HG03139 (cell line): ENCODE results near the gene WDR33.

ENCODE experiments used
- ATAC-seq: cut with Tn5 transposase; IDR thresholded peaks from one replicate; pipeline ENCODE4 v1.9.1; 2021; ENCODE audit not compliant: unreplicated experiment

WDR33 gene

GRCh38 chr2:127698553-127699355 is 112.2 kb downstream of the WDR33 start:
- ATAC-seq: no peak

DNA sequence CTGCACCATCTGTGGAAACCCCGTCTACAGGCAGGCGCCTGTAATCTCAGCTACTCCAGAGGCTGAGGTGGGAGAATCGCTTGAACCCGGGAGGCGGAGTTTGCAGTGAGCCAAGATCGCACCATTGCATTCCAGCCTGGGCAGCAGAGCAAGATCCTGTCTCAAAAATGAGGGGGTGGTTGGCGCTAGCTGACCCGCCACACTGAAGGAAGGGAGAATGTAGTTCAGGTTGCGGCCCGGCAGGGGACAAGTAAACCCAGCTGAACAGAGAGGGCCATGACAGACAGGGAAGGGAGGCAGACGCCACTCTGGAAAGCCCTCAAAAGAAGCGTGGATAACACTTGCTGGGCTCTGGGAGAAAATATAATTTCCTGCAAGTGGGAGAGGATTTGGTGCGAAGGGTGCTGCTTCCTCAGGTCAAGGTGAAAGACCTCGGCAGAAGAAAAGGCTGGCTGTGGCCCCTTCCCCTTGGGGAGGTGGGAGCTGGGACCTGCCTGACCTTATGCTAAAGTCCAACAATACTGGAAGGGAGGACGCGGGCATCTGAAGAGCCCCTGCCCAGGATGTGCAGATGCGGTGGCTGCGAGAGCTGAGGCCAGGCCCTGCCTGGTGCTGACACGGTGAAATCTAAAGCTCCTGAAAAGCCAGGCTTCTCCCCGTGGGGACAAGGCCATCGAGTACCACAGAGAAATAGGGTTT is 113.3 kb downstream of the WDR33 start:
- ATAC-seq: no peak

DNA sequence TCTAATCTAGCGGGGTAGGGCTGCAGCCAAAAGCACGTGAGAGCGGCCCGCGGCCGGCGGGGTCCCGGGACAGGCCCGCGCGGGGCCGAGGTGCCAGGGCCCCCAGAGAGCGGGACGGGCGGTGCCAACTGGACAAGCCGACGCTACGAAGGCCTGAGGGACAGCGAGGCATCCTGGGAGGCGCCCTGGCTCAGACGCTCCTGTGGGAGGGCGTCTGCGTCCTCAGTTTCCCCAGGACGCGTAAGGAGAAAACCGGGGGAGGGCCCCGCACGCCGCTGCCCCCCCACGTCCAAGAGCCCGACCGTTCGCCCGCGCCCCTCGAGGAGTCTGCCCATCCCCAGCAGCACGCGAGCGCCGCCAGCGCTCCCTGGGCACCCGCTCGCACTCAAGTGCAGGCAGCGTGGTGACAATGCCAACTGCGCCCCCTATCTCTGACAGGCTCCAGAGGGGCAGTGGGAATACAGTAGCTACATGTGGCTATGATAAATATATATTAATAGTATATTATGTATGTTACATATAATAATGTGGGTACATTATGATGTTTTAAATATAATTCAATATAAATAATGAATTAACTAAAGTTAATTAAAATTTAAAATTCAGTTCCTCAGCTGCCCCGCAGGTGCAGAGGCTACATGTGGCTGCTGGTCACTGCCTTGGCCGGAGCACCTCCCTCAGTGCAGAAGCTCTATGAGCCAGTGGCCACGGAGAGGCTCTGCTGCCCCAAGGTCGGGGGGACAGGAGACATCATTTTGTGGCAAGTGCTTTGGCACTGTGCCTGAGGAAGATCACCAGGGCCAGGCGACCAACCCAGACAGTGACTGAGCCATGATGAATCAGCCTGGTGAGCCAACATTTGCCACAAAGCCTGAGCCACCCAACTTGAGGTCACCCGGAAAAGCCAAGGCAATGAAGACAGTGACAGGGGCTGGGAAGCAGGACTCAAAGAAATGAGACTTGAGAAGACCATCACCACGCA is 115.2 kb downstream of the WDR33 start:
- no peak for ATAC-seq

DNA sequence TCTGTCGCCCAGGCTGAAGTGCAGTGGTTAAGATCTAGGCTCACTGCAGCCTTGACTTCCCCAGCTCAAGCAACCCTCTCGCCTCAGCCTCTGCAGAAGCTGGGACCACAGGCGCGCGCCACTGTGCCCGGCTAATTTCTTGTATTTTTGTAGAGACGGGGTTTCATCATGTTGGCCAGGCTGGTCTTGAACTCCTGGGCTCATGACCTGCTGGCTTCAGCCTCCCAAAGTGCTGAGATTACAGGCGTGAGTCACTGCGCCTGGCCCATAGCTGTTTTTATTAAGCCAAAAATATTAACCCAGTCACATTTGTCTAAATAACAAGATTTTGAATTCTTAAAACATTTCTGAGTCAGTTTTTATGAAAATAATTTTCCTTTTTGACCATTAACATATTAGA is 116.0 kb downstream of the WDR33 start:
- no peak for ATAC-seq

- ATAC-seq: no peak
Measured at GRCh38 chr2:127690696-127691095, 120.3 kb downstream of the WDR33 start.

DNA sequence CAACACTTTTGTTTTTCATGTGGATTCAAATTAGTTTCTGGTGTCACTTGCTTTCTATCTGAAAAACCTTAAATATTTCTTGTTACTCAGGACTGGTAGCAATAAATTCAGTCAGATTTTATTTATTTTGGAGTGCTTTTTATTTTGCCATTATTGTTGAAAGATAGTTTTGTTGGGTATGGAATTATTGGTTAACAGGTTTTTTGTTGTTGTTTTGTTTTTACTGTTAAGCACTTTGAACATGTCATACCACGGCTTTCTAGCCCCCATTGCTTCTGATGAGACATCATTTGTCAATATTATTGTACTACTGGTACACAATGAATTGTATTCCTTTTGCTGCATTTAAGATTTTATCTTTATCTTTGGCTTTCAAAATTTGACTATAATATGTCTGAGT is 122.6 kb downstream of the WDR33 start:
- ATAC-seq: no peak

GRCh38 chr2:127685410-127686080 is 125.4 kb downstream of the WDR33 start:
- no peak for ATAC-seq

DNA sequence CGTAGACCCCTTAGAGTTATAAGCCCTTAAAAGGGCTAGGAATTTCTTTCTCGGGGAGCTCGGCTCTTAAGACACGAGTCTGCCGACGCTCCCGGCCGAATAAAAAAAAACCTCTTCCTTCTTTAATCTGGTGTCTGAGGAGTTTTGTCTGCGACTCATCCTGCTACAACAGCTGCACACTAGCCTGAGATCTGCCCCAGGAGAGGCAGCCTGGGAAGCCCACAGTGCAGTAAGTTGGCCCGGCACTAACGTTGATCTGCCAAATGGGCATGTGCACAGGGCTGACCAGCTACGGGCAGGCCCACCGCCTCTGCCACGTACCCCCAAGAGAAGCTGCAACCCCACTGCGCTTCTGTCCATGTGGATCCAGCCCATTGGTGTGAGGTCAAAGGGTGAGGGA is 127.2 kb downstream of the WDR33 start:
- ATAC-seq: no peak

GRCh38 chr2:127683056-127683455 is 127.9 kb downstream of the WDR33 start:
- no peak for ATAC-seq

DNA sequence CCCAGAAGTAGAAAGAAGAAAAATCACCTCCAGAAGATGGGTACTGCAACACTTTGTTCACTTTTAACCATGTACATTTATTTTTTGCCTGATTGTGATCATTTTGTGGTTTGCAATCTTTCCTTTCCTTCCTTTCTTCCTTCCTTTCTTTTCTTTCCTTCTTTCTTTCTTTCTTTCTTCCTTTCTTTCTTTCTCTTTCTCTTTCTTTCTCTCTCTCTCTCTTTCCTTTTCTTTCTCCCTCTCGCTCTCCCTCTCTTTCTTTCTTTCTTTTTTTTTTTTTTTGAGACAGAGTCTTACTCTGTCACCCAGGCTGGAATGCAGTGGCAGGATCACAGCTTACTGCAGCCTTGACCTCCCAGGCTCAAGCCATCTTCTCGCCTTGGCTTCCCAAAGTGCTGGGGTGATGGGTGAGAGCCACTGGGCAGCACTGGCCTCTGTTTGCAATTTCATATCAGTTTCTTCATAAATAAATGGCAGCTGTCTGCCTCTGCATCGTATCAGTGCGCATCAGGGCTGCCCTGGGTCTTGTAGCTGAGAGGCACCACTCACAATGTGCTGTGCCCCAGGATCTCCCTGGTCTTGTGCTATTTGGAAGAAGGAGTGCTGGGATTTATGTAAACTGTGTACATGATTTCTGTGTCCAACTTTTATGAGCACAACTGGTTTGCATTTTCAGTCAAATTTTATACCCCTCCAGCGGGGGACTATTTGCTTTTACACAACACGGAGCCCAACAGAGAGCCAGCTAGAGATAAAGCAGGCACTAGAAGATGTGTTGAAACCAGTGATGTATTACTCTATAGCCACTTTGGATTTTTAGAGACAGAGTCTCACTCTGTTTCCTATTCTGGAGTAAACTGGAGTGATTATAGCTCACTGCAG is 128.8 kb downstream of the WDR33 start:
- no peak for ATAC-seq

- no peak for ATAC-seq
Measured at GRCh38 chr2:127681288-127681804, 129.6 kb downstream of the WDR33 start.

- ATAC-seq: no peak
Measured at GRCh38 chr2:127680706-127681287, 130.2 kb downstream of the WDR33 start.

- ATAC-seq: no peak
Measured at GRCh38 chr2:127679680-127680361, 131.2 kb downstream of the WDR33 start.

- ATAC-seq: no peak
Measured at GRCh38 chr2:127678991-127679390, 132.0 kb downstream of the WDR33 start.

- no peak for ATAC-seq
Measured at GRCh38 chr2:127678531-127678930, 132.4 kb downstream of the WDR33 start.

GRCh38 chr2:127676906-127677305 is 134.1 kb downstream of the WDR33 start:
- ATAC-seq: no peak

GRCh38 chr2:127675331-127676261 is 135.4 kb downstream of the WDR33 start, which contains the start of gene LIMS2:
TSS of gene LIMS2 (minus strand) at chr2:127675530. CDS start at chr2:127675024, 506 bp downstream.
- ATAC-seq: no peak
